DOHH2 (cell line): Measurements from ENCODE around the gene BABAM2.

Experiments used
- CTCF ChIP-seq: fragments of 200-600 bp; sonication (generic); IDR thresholded peaks from one replicate; pipeline ENCODE4 v1.5.1; 2014; ENCODE audit warnings: antibody characterized with exemption, mild to moderate bottlenecking, low read depth, low read length; ENCODE audit not compliant: poor library complexity, severe bottlenecking
- EZH2phosphoT487 ChIP-seq: fragments of 200-600 bp; sonication (generic); IDR thresholded peaks from 2 replicates; pipeline ENCODE4 v1.6.1; 2017; ENCODE audit warnings: borderline replicate concordance, mild to moderate bottlenecking, antibody characterized with exemption, low read length, moderate library complexity, mixed read lengths

- TF ChIP-seq CTCF (no peak), EZH2phosphoT487 (no peak)
These were observed 273.8 kb downstream of the BABAM2 start for GRCh38 chr2:28164280-28164801.
